Measurements from ENCODE around the gene TMEM144. TPM values are rescaled to one million over a fixed set of nuclear protein-coding genes. Genes with fewer than 3 reads are reported as not detected.

TMEM144 gene
- total RNA-seq, 1 donor from 2014 or later = 7.6 TPM

DNA sequence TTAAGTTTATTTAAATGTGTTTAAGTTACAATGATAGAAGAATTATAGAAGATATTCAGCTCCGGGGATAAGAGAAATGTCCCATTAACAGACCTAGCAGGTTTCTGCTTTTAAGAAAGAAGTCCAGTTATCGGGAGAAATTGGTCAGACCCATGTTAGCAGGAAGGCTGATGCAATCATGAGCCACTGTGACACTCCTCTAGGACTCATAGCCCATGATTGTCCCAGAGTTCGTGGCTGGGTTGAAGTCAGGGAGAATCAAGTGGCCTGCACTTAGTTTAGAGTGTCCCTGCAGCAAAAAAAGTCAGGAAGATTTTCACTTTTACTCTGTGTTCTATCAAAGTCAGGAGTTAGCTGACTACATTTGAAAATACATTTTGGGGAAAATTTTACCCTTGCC is 72.0 kb downstream of the TMEM144 start:
- Histone ChIP-seq H3K4me1 (ENCODE audit: insufficient read depth, low read length) (no peaks in the 10 kb centered on the region), H3K4me2 (ENCODE audit: low read length) (no peak overlapping the region), H3K27me3 (ENCODE audit: insufficient read depth, low read length) (no peaks in the 10 kb centered on the region), H4K20me1 (ENCODE audit: insufficient read depth, low read length) (no peaks in the 10 kb centered on the region), H3K9ac (ENCODE audit: low read length) (no peak overlapping the region), H3K27ac (ENCODE audit: low read depth, low read length) (no peak overlapping the region), H3K79me2 (ENCODE audit: insufficient read depth, low read length) (no peaks in the 10 kb centered on the region), H3K4me3 (ENCODE audit: insufficient read depth, low read depth, low read length) (no peak overlapping the region), H3K9me3 (ENCODE audit: insufficient read depth, low read depth, low read length) (no peaks in the 10 kb centered on the region), H3K36me3 (ENCODE audit: insufficient read depth, low read length) (no peaks in the 10 kb centered on the region), H2AFZ (ENCODE audit: low read depth, low read length) (no peak overlapping the region)
- H3K4me1 Mint-ChIP-seq (ENCODE audit: low read depth, unreplicated experiment) = peaks cover 4% of the 10 kb centered on the region
- H3K27ac Mint-ChIP-seq (ENCODE audit: unreplicated experiment) = peak overlapping the region; percentile 70
- no peaks in the 10 kb centered on the region for H3K36me3 Mint-ChIP-seq (ENCODE audit: low read depth, unreplicated experiment)
- no peak for TF ChIP-seq EZH2 (IDR thresholded peaks at IDR 0.05; ENCODE audit: insufficient read depth, low read length)
- DNase-seq (ENCODE audit: low read depth) = no peak
- no peak for FAIRE-seq
- H3K4me3 Mint-ChIP-seq (ENCODE audit: unreplicated experiment) = no peak overlapping the region
- no peaks in the 10 kb centered on the region for H3K9me3 Mint-ChIP-seq (ENCODE audit: unreplicated experiment)
- H3K27me3 Mint-ChIP-seq (ENCODE audit: low read depth, unreplicated experiment) = no peaks in the 10 kb centered on the region

DNA sequence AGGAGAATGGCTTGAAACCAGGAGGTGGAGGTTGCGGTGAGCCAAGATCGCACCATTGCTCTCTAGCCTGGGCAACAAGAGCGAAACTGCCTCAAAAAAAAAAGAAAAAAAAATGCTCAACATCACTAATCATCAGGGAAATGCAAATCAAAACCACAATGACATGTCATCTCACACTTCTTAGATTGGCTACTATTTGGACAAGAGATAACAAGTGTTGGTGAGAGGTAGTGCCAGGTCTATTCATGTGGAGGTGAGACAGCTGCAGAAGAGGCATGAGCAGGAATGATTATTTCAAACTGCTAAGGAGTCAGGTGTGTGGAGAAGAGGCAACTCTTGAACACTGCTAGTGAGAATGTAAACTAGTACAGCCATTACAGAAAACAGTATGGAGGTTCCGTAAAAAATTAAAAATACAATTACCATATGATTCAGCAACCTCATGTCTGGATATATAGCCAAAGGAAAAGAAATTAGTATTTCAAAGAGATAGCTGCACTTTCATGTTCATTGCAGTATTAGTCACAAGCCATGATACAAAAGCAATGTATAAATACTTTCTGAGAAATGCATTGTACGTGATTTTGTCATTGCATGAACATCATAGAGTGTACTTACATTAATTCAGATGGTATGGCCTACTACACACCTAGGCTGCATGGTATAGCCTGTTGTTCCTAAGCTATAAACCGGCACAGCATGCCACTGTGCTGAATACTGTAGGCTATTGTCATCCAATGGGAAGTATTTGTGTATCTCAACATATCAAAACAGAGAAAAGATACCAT is 75.3 kb downstream of the TMEM144 start:
- Mint-ChIP-seq H3K4me3 (ENCODE audit: unreplicated experiment) (no peak overlapping the region), H3K4me1 (ENCODE audit: low read depth, unreplicated experiment) (peaks cover 4% of the 10 kb centered on the region), H3K27me3 (ENCODE audit: low read depth, unreplicated experiment) (no peaks in the 10 kb centered on the region), H3K9me3 (ENCODE audit: unreplicated experiment) (no peaks in the 10 kb centered on the region), H3K27ac (ENCODE audit: unreplicated experiment) (no peak overlapping the region), H3K36me3 (ENCODE audit: low read depth, unreplicated experiment) (no peaks in the 10 kb centered on the region)
- DNase-seq (ENCODE audit: low read depth) (no peak), FAIRE-seq (no peak)
- H3K27me3 ChIP-seq (ENCODE audit: insufficient read depth, low read length) = no peaks in the 10 kb centered on the region
- no peak for TF ChIP-seq EZH2 (IDR thresholded peaks at IDR 0.05; ENCODE audit: insufficient read depth, low read length)
- TF ChIP-seq, protein P1, sequence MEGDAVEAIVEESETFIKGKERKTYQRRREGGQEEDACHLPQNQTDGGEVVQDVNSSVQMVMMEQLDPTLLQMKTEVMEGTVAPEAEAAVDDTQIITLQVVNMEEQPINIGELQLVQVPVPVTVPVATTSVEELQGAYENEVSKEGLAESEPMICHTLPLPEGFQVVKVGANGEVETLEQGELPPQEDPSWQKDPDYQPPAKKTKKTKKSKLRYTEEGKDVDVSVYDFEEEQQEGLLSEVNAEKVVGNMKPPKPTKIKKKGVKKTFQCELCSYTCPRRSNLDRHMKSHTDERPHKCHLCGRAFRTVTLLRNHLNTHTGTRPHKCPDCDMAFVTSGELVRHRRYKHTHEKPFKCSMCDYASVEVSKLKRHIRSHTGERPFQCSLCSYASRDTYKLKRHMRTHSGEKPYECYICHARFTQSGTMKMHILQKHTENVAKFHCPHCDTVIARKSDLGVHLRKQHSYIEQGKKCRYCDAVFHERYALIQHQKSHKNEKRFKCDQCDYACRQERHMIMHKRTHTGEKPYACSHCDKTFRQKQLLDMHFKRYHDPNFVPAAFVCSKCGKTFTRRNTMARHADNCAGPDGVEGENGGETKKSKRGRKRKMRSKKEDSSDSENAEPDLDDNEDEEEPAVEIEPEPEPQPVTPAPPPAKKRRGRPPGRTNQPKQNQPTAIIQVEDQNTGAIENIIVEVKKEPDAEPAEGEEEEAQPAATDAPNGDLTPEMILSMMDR (IDR thresholded peaks at IDR 0.05; ENCODE audit: insufficient read depth, low read depth, low read length) = no peak
- no peak overlapping the region for H3K4me3 ChIP-seq (ENCODE audit: insufficient read depth, low read depth, low read length)
- H2AFZ ChIP-seq (ENCODE audit: low read depth, low read length) = no peak overlapping the region
- no peak overlapping the region for H3K4me2 ChIP-seq (ENCODE audit: low read length)
- no peaks in the 10 kb centered on the region for H4K20me1 ChIP-seq (ENCODE audit: insufficient read depth, low read length)
- H3K27ac ChIP-seq (ENCODE audit: low read depth, low read length) = no peak overlapping the region
- H3K9me3 ChIP-seq (ENCODE audit: insufficient read depth, low read depth, low read length) = no peaks in the 10 kb centered on the region
- H3K36me3 ChIP-seq (ENCODE audit: insufficient read depth, low read length) = no peaks in the 10 kb centered on the region
- no peak overlapping the region for H3K9ac ChIP-seq (ENCODE audit: low read length)
- H3K4me1 ChIP-seq (ENCODE audit: insufficient read depth, low read length) = no peaks in the 10 kb centered on the region
- H3K79me2 ChIP-seq (ENCODE audit: insufficient read depth, low read length) = no peaks in the 10 kb centered on the region

DNA sequence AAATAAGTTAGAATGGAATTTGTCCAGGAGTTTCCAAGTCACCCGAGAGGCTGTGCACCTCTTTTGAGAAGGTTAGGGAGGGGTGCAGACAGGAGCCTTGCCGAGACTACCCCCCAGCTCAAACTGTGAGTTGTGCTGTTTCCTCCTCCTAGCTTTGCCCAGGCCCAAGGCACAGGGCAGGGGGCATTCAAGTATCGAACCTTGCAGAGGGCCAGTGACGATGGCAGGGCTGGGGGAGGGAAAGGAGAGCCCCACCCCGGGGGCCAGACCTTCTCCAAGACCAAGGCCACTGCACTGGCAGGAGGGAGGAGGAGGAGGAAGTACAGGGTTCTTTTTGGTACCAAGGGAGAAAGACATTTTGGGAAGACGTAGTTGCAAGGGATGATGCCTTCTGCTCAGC is 80.6 kb downstream of the TMEM144 start:
- Mint-ChIP-seq H3K4me3 (ENCODE audit: unreplicated experiment) (no peak overlapping the region), H3K9me3 (ENCODE audit: unreplicated experiment) (peaks cover 4% of the 10 kb centered on the region), H3K36me3 (ENCODE audit: low read depth, unreplicated experiment) (no peaks in the 10 kb centered on the region), H3K4me1 (ENCODE audit: low read depth, unreplicated experiment) (no peaks in the 10 kb centered on the region), H3K27me3 (ENCODE audit: low read depth, unreplicated experiment) (no peaks in the 10 kb centered on the region), H3K27ac (ENCODE audit: unreplicated experiment) (no peak overlapping the region)
- Histone ChIP-seq H3K27ac (ENCODE audit: low read depth, low read length) (no peak overlapping the region), H3K9ac (ENCODE audit: low read length) (no peak overlapping the region), H3K79me2 (ENCODE audit: insufficient read depth, low read length) (no peaks in the 10 kb centered on the region), H2AFZ (ENCODE audit: low read depth, low read length) (no peak overlapping the region), H3K36me3 (ENCODE audit: insufficient read depth, low read length) (no peaks in the 10 kb centered on the region), H4K20me1 (ENCODE audit: insufficient read depth, low read length) (no peaks in the 10 kb centered on the region), H3K27me3 (ENCODE audit: insufficient read depth, low read length) (no peaks in the 10 kb centered on the region), H3K4me2 (ENCODE audit: low read length) (no peak overlapping the region), H3K4me3 (ENCODE audit: insufficient read depth, low read depth, low read length) (no peak overlapping the region), H3K4me1 (ENCODE audit: insufficient read depth, low read length) (no peaks in the 10 kb centered on the region), H3K9me3 (ENCODE audit: insufficient read depth, low read depth, low read length) (no peaks in the 10 kb centered on the region)
- DNase-seq (ENCODE audit: low read depth) = no peak
- no peak for TF ChIP-seq EZH2 (IDR thresholded peaks at IDR 0.05; ENCODE audit: insufficient read depth, low read length)
- TF ChIP-seq, protein P1 (IDR thresholded peaks at IDR 0.05; ENCODE audit: insufficient read depth, low read depth, low read length) = no peak
- FAIRE-seq = no peak
